Central memory CD8-positive, alpha-beta T cell (primary cell): ENCODE data around the gene PRR5.
A peak's percentile ranks its signal among the peaks of the same experiment; 100 is the strongest.

Source experiments
- ATAC-seq: fragments of 150-1000 bp; cut with Tn5 transposase; replicated peaks from 2 replicates; pipeline ENCODE4 v1.10.0; 2022; ENCODE audit warnings: mild to moderate bottlenecking, moderate FRiP score, moderate number of reproducible peaks; ENCODE audit not compliant: poor library complexity, severe bottlenecking; ENCODE audit errors: extremely low read depth
- DNase-seq, 2 donors: peaks; one replicate each; pipeline ENCODE4 v3.0.0; 2021; ENCODE audit warnings: low spot score in 2 of 2
- H3K27ac Mint-ChIP-seq: one replicate; pipeline ENCODE4 v1.8.0; 2022; ENCODE audit warnings: low read depth, mild to moderate bottlenecking, moderate library complexity, mixed read lengths
- H3K27me3 Mint-ChIP-seq: one replicate; pipeline ENCODE4 v1.8.0; 2022; ENCODE audit warnings: mixed read lengths
- H3K36me3 Mint-ChIP-seq: one replicate; pipeline ENCODE4 v1.8.0; 2022; ENCODE audit warnings: mild to moderate bottlenecking, moderate library complexity, mixed read lengths; ENCODE audit not compliant: insufficient read depth
- H3K4me1 Mint-ChIP-seq: one replicate; pipeline ENCODE4 v1.8.0; 2022; ENCODE audit warnings: mixed read lengths
- H3K4me3 Mint-ChIP-seq: one replicate; pipeline ENCODE4 v1.8.0; 2022; ENCODE audit warnings: mild to moderate bottlenecking, moderate library complexity, mixed read lengths
- H3K9me3 Mint-ChIP-seq: one replicate; pipeline ENCODE4 v1.8.0; 2022; ENCODE audit warnings: mixed read lengths

Gene PRR5

DNA sequence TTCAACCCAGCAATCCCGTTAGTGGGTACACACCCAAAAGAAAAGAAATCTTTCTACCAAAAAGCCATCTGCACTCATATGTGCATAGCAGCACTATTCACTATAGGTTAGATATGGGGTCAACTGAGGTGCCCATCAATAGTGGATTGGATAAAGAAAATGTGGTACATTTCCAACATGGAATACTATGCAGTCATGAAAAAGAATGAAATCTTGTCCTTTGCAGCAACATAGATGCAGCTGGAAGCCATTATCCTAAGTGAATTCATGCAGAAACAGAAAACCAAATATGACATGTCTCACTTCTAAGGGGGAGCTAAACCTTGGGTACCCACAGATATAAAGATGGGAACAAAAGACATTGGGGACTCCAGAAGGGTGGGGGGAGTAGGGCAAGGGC is 48.5 kb downstream of the PRR5 start:
- Mint-ChIP-seq H3K9me3 (no peaks in the 10 kb centered on the region), H3K27me3 (peaks cover 38% of the 10 kb centered on the region), H3K27ac (no peak overlapping the region), H3K36me3 (peaks cover 2% of the 10 kb centered on the region), H3K4me1 (peaks cover 4% of the 10 kb centered on the region), H3K4me3 (no peak overlapping the region)
- DNase-seq (no peak), ATAC-seq (no peak)

GRCh38 chr22:44752285-44753188 is 50.5 kb downstream of the PRR5 start, which contains the start of gene ARHGAP8:
TSS of gene ARHGAP8 (plus strand) at chr22:44752575. CDS start at chr22:44786528, 33,953 bp downstream.
- peaks cover 59% of the 10 kb centered on the region for H3K27me3 Mint-ChIP-seq
- peak within 1 kb of the TSS; percentile 68 for H3K4me3 Mint-ChIP-seq
- peaks cover 4% of the 10 kb centered on the region for H3K4me1 Mint-ChIP-seq
- H3K27ac Mint-ChIP-seq, result no peak within 1 kb of the TSS
- no peaks in the 10 kb centered on the region for H3K9me3 Mint-ChIP-seq
- DNase-seq, result no peak
- no peaks in the 10 kb centered on the region for H3K36me3 Mint-ChIP-seq
- ATAC-seq, result no peak

DNA sequence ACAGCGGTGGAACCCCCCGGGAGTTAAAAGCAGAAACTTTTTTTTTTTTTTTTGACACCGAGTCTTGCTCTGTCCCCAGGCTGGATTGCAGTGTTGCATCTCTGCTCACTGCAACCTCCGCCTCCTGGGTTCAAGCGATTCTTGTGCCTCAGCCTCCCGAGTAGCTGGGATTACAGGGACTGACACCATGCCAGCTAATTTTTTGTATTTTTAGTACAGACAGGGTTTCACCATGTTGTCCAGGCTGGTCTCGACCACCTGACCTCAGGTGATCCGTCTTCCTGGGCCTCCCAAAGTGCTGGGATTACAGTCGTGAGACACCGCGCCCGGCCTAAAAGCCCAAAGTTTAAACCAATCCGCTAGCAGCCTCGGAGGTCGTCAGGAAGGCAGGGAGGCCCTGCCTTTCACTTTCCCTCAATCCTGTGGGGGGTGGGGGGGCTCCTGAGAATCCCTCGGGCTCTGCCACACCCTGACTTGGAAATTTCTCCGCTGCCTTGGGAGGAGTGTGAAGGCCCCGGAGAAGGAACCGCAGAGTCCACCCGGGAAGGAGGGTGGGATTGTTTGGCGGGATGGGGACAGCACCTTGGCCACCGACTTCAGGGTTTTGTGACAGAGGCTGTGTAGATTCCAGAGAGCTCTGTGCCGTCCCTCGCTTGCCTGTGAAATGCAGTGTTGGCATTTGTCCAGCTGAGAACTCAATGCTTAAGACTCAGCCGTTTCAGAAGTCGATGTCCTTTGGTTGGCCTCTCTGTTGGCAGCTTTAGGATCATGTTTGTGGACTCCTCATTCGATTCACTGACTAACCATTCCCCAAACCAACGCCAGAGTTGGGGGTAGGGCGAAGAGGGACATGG is 51.4 kb downstream of the PRR5 start:
- Mint-ChIP-seq H3K36me3 (no peaks in the 10 kb centered on the region), H3K4me1 (peaks cover 4% of the 10 kb centered on the region), H3K27ac (no peak overlapping the region), H3K4me3 (peak overlapping the region; percentile 68), H3K9me3 (no peaks in the 10 kb centered on the region), H3K27me3 (peaks cover 68% of the 10 kb centered on the region)
- DNase-seq (no peak), ATAC-seq (no peak)

GRCh38 chr22:44754998-44755397 is 53.0 kb downstream of the PRR5 start:
- ATAC-seq (no peak), DNase-seq (no peak)
- Mint-ChIP-seq H3K36me3 (peaks cover 2% of the 10 kb centered on the region), H3K27ac (no peak overlapping the region), H3K9me3 (no peaks in the 10 kb centered on the region), H3K4me3 (no peak overlapping the region), H3K4me1 (peaks cover 4% of the 10 kb centered on the region), H3K27me3 (peaks cover 75% of the 10 kb centered on the region)

DNA sequence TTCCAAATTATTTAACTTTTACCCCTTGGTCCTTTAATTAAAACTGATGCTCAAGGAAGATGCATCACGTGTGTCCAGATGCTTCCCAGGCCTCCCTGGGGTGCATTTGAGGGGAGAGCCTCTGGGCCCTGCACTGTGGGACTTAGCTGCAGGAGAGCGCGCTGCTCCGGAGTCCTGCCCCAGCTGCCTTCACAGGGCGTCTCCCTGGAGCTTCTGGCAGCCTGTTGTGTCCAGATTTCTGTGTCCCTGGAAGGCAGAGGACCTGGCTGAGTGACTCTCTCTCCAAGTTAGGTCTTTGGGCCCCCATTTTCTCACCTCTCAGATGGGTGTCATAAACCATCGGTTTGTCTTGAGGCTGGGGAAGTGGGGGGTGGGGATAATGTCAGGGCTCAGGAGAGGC is 53.4 kb downstream of the PRR5 start:
- H3K4me1 Mint-ChIP-seq, result peaks cover 4% of the 10 kb centered on the region
- DNase-seq (no peak), ATAC-seq (no peak)
- no peaks in the 10 kb centered on the region for H3K9me3 Mint-ChIP-seq
- no peak overlapping the region for H3K27ac Mint-ChIP-seq
- peaks cover 70% of the 10 kb centered on the region for H3K27me3 Mint-ChIP-seq
- H3K4me3 Mint-ChIP-seq, result no peak overlapping the region
- H3K36me3 Mint-ChIP-seq, result peaks cover 2% of the 10 kb centered on the region

GRCh38 chr22:44755956-44756361 is 54.0 kb downstream of the PRR5 start:
- peaks cover 4% of the 10 kb centered on the region for H3K4me1 Mint-ChIP-seq
- no peak overlapping the region for H3K4me3 Mint-ChIP-seq
- H3K27me3 Mint-ChIP-seq, result peaks cover 69% of the 10 kb centered on the region
- H3K9me3 Mint-ChIP-seq, result no peaks in the 10 kb centered on the region
- H3K27ac Mint-ChIP-seq, result no peak overlapping the region
- no peak for DNase-seq
- H3K36me3 Mint-ChIP-seq, result peaks cover 2% of the 10 kb centered on the region
- ATAC-seq, result no peak

DNA sequence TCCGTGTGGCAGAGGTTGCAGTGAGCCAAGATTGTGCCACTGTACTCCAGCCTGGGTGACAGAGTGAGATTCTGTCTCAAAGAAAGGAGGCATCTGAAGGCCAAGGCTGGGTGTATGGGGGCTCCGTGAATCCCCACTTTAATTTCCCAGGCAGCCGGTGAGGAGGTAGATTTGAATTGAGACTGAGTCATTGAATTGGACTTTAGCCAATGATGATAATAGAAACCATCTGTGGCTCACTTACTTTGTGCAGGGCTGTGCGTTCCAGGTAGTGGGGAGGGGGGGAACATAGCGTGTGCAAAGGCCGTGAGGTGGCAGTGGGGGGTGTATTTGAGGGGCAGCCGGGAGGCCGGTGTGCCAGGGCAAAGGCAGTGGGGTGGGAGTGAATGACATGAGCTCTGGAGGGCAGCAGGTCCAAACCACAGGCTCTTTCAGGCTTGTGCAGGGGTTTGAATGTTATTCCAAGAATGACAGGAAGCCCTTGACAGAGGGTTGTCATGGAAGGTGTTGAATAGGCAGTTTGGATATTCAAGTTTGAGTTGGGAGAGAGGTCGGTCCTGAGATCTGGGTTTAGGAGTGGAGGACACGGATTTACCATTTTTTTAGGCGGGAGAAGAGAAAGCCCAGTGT is 56.5 kb downstream of the PRR5 start:
- H3K4me1 Mint-ChIP-seq, result no peaks in the 10 kb centered on the region
- no peak overlapping the region for H3K27ac Mint-ChIP-seq
- no peak overlapping the region for H3K4me3 Mint-ChIP-seq
- DNase-seq, result no peak
- no peaks in the 10 kb centered on the region for H3K9me3 Mint-ChIP-seq
- ATAC-seq, result no peak
- H3K36me3 Mint-ChIP-seq, result peaks cover 3% of the 10 kb centered on the region
- peaks cover 72% of the 10 kb centered on the region for H3K27me3 Mint-ChIP-seq

GRCh38 chr22:44759001-44759400 is 57.0 kb downstream of the PRR5 start:
- Mint-ChIP-seq H3K27me3 (peaks cover 66% of the 10 kb centered on the region), H3K4me1 (no peaks in the 10 kb centered on the region), H3K9me3 (no peaks in the 10 kb centered on the region), H3K27ac (no peak overlapping the region), H3K36me3 (peaks cover 3% of the 10 kb centered on the region), H3K4me3 (no peak overlapping the region)
- no peak for ATAC-seq
- DNase-seq, result no peak

GRCh38 chr22:44759430-44760310 is 57.7 kb downstream of the PRR5 start:
- H3K4me1 Mint-ChIP-seq, result no peaks in the 10 kb centered on the region
- H3K9me3 Mint-ChIP-seq, result no peaks in the 10 kb centered on the region
- H3K36me3 Mint-ChIP-seq, result peaks cover 3% of the 10 kb centered on the region
- no peak overlapping the region for H3K4me3 Mint-ChIP-seq
- no peak overlapping the region for H3K27ac Mint-ChIP-seq
- ATAC-seq (no peak), DNase-seq (no peak)
- peaks cover 60% of the 10 kb centered on the region for H3K27me3 Mint-ChIP-seq

- Mint-ChIP-seq H3K36me3 (peaks cover 3% of the 10 kb centered on the region), H3K4me3 (no peak overlapping the region), H3K27me3 (peaks cover 52% of the 10 kb centered on the region), H3K9me3 (no peaks in the 10 kb centered on the region), H3K4me1 (no peaks in the 10 kb centered on the region), H3K27ac (no peak overlapping the region)
- no peak for ATAC-seq
- DNase-seq, result no peak
Observed at GRCh38 chr22:44760476-44760875, 58.5 kb downstream of the PRR5 start.

GRCh38 chr22:44761025-44761424 is 59.0 kb downstream of the PRR5 start:
- H3K9me3 Mint-ChIP-seq, result no peaks in the 10 kb centered on the region
- ATAC-seq, result no peak
- H3K27me3 Mint-ChIP-seq, result peaks cover 46% of the 10 kb centered on the region
- H3K27ac Mint-ChIP-seq, result no peak overlapping the region
- peaks cover 3% of the 10 kb centered on the region for H3K36me3 Mint-ChIP-seq
- no peaks in the 10 kb centered on the region for H3K4me1 Mint-ChIP-seq
- no peak for DNase-seq
- no peak overlapping the region for H3K4me3 Mint-ChIP-seq

DNA sequence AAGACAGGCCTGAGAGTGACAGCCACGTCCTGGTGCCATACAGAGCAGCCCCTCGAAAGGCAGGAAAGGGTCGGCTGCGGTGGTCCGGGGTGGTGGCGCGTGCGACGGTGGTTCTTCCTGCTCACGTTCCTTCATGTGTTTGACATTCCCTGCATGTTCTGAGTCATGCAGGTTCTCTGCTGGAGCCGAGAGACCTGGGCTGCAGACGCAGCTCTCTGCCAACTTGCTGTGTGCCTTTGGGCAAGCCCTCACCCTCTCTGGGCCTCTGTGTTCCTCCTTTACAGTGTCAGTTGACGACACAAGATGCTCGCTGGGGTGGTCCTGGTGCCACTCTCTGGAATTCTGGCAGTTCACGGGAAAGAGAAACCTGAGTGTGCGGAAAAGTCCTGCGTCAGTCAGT is 62.4 kb downstream of the PRR5 start:
- no peak for DNase-seq
- peaks cover 5% of the 10 kb centered on the region for H3K36me3 Mint-ChIP-seq
- no peak overlapping the region for H3K4me3 Mint-ChIP-seq
- no peaks in the 10 kb centered on the region for H3K4me1 Mint-ChIP-seq
- no peak overlapping the region for H3K27ac Mint-ChIP-seq
- no peaks in the 10 kb centered on the region for H3K9me3 Mint-ChIP-seq
- ATAC-seq, result no peak
- peaks cover 13% of the 10 kb centered on the region for H3K27me3 Mint-ChIP-seq
